ENCODE data around the gene KLHL12.
"Not testable (repeated sequence)": the region's sequence is repeated elsewhere in the genome, so short reads cannot be mapped to it uniquely, and the experiment has no call there.

KLHL12 gene

GRCh38 chr1:202957733-202958543 is 30.9 kb upstream of the KLHL12 start, which contains the start of gene ADIPOR1:
ADIPOR1 (minus strand) TSS chr1:202958312; CDS start chr1:202951070, 7,242 bp downstream.
- peak within 1 kb of the TSS; percentile 75 for H3K27ac Mint-ChIP-seq
- H3K4me1 Mint-ChIP-seq (ENCODE audit: low read depth) = peaks cover 41% of the 10 kb centered on the region
- peak within 1 kb of the TSS; percentile 87 for H3K4me3 Mint-ChIP-seq
- H3K9me3 Mint-ChIP-seq = no peaks in the 10 kb centered on the region
- no peaks in the 10 kb centered on the region for H3K27me3 Mint-ChIP-seq
- peaks cover 7% of the 10 kb centered on the region for H3K36me3 Mint-ChIP-seq (ENCODE audit: low read depth)

GRCh38 chr1:202956969-202957368 is 29.9 kb upstream of the KLHL12 start:
- Mint-ChIP-seq H3K4me1 (ENCODE audit: low read depth) (peaks cover 47% of the 10 kb centered on the region), H3K27me3 (no peaks in the 10 kb centered on the region), H3K27ac (peak overlapping the region; percentile 17), H3K36me3 (ENCODE audit: low read depth) (peaks cover 12% of the 10 kb centered on the region), H3K9me3 (no peaks in the 10 kb centered on the region), H3K4me3 (peak overlapping the region; percentile 87)

GRCh38 chr1:202954057-202954745 is 27.2 kb upstream of the KLHL12 start:
- H3K9me3 Mint-ChIP-seq = no peaks in the 10 kb centered on the region

DNA sequence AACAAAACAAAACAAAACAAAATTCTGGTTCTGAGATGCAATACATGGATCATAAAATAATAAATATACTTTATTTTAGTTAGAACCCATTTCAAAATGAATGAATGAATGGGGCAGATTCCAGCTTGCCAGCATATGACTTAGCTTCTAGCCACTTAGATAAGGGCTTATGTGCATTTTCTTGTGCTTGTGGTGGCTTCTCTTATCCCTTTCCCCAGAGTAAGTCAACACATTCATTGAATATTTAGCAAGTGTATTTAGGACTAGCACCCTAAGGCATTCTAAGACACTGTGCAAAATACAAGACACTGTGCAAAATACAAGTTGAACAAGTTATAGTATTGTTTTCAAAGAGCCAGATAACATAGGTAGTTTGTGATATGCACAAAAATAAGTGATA is 26.4 kb upstream of the KLHL12 start:
- H3K4me1 Mint-ChIP-seq (ENCODE audit: low read depth) = peaks cover 46% of the 10 kb centered on the region
- no peak overlapping the region for H3K4me3 Mint-ChIP-seq
- no peaks in the 10 kb centered on the region for H3K9me3 Mint-ChIP-seq
- H3K36me3 Mint-ChIP-seq (ENCODE audit: low read depth) = peaks cover 26% of the 10 kb centered on the region
- no peaks in the 10 kb centered on the region for H3K27me3 Mint-ChIP-seq
- no peak overlapping the region for H3K27ac Mint-ChIP-seq

More at GRCh38 chr1:202954057-202954745, 27.2 kb upstream of the KLHL12 start:
- Mint-ChIP-seq H3K36me3 (ENCODE audit: low read depth) (peaks cover 24% of the 10 kb centered on the region), H3K27ac (no peak overlapping the region), H3K4me1 (ENCODE audit: low read depth) (peaks cover 52% of the 10 kb centered on the region), H3K4me3 (no peak overlapping the region), H3K27me3 (no peaks in the 10 kb centered on the region)

DNA sequence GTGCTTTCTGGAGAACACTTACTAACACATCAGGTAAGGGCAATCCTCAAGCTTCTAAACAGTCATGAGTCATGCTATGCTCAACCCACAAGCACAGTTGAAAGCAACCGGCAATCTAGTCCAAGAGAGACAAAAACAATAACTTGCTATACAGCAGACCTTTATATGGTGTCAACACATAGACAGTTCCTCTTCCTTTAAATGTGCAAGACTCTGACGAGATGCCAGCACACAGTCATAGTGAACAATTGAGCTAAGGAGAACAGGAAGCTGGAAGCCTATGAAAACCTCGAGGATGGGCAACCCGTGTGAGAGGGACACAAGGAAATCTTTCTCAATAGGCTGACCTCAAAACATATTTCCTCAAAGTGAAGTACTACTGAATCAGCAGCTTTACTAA is 25.8 kb upstream of the KLHL12 start:
- Mint-ChIP-seq H3K36me3 (ENCODE audit: low read depth) (peaks cover 31% of the 10 kb centered on the region), H3K4me1 (ENCODE audit: low read depth) (peaks cover 45% of the 10 kb centered on the region), H3K27me3 (no peaks in the 10 kb centered on the region), H3K27ac (peak overlapping the region; percentile 49), H3K9me3 (no peaks in the 10 kb centered on the region), H3K4me3 (no peak overlapping the region)

- peaks cover 31% of the 10 kb centered on the region for H3K36me3 Mint-ChIP-seq (ENCODE audit: low read depth)
- H3K4me1 Mint-ChIP-seq (ENCODE audit: low read depth) = peaks cover 41% of the 10 kb centered on the region
- H3K27me3 Mint-ChIP-seq = no peaks in the 10 kb centered on the region
- no peak overlapping the region for H3K4me3 Mint-ChIP-seq
- no peaks in the 10 kb centered on the region for H3K9me3 Mint-ChIP-seq
- H3K27ac Mint-ChIP-seq = no peak overlapping the region
Measured at GRCh38 chr1:202952099-202952498, 25.1 kb upstream of the KLHL12 start.

DNA sequence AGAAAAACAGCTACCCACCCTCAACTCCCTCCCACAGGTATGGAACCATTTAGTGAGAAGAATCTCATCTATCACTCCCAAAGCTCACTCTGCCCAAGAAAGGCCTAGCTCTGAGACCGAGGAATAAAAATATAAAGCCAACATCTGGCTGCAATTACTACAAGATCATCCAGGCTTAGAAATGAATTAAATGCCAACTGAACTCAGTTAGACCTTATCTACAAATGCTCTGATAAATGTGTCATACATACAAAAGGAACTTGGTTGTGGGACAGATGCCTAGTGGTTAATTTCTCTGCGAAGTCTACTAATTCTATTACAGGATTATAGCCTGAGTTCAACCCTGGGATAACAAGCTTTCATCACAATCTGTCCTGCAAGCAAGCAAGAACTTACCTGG is 24.4 kb upstream of the KLHL12 start:
- peaks cover 34% of the 10 kb centered on the region for H3K4me1 Mint-ChIP-seq (ENCODE audit: low read depth)
- H3K27ac Mint-ChIP-seq = peak overlapping the region; percentile 9
- no peak overlapping the region for H3K4me3 Mint-ChIP-seq
- H3K27me3 Mint-ChIP-seq = no peaks in the 10 kb centered on the region
- no peaks in the 10 kb centered on the region for H3K9me3 Mint-ChIP-seq
- peaks cover 32% of the 10 kb centered on the region for H3K36me3 Mint-ChIP-seq (ENCODE audit: low read depth)

DNA sequence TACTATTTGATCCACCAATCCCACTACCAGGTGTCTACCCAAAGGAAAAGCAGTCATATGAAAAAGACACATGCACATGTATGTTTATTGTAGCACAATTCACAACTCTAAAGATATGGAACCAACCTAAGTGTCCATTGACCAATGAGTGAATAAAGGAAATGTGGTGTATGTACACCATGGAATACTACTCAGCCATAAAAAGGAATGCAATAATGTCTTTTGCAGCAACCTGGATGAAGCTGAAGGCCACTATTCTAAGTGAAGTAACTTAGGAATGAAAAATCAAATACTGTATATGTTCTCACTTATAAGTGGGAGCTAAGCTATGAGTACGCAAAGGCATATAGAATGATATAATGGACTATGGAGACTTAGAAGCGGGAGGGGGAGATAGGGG is 18.4 kb upstream of the KLHL12 start:
- Mint-ChIP-seq H3K4me1 (ENCODE audit: low read depth) (no peaks in the 10 kb centered on the region), H3K27me3 (no peaks in the 10 kb centered on the region), H3K27ac (no peak overlapping the region), H3K4me3 (no peak overlapping the region), H3K36me3 (ENCODE audit: low read depth) (peaks cover 68% of the 10 kb centered on the region), H3K9me3 (no peaks in the 10 kb centered on the region)

DNA sequence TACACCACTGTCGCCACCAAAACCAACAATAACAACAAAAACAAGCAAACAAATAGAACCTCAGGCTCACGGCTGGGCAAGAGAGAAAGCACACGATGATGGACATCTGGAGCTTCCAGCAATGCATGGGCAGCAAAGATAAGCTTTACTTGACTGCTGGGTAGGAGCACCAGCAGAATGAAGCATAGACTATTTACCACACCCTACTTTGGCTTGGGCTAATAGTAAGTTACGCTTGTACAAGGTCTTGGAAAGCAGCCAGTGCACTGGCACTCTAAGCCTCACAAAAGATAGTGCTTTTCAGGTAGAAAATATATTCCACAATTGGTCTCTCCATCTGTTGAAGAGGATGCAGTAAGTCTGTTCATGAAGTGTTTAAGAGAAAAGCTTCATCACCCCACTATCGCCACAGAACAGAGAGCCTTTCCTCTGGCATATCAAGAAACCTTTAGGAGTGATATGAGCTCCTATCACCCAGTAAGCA is 17.4 kb upstream of the KLHL12 start:
- Mint-ChIP-seq H3K4me3 (no peak overlapping the region), H3K9me3 (no peaks in the 10 kb centered on the region), H3K27ac (peak overlapping the region; percentile 61), H3K36me3 (ENCODE audit: low read depth) (peaks cover 61% of the 10 kb centered on the region), H3K27me3 (no peaks in the 10 kb centered on the region), H3K4me1 (ENCODE audit: low read depth) (no peaks in the 10 kb centered on the region)

DNA sequence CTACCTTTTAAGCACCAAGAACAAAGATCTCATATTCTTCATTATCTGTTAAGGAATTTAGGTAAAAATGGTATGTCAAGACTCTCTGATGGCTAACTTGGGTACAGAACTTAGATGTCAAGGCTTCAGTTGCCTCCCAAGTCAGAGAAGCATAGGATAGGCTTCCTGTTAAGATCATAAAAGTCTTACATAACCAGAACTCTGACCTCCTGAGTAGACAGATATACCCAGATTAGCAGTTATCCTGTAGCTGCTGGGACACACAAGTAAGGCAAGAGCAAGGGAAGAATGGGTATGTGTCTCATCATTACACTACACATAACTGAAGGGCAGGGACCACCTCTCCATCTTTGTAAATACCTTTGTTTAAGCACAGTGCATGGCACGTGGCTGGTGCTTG is 15.4 kb upstream of the KLHL12 start:
- no peak overlapping the region for H3K4me3 Mint-ChIP-seq
- H3K27ac Mint-ChIP-seq = no peak overlapping the region
- H3K9me3 Mint-ChIP-seq = no peaks in the 10 kb centered on the region
- no peaks in the 10 kb centered on the region for H3K4me1 Mint-ChIP-seq (ENCODE audit: low read depth)
- H3K36me3 Mint-ChIP-seq (ENCODE audit: low read depth) = peaks cover 55% of the 10 kb centered on the region
- H3K27me3 Mint-ChIP-seq = no peaks in the 10 kb centered on the region

GRCh38 chr1:202941372-202941771 is 14.3 kb upstream of the KLHL12 start:
- Mint-ChIP-seq H3K36me3 (ENCODE audit: low read depth) (peaks cover 52% of the 10 kb centered on the region), H3K4me1 (ENCODE audit: low read depth) (no peaks in the 10 kb centered on the region), H3K4me3 (no peak overlapping the region), H3K27ac (no peak overlapping the region), H3K9me3 (no peaks in the 10 kb centered on the region), H3K27me3 (no peaks in the 10 kb centered on the region)

DNA sequence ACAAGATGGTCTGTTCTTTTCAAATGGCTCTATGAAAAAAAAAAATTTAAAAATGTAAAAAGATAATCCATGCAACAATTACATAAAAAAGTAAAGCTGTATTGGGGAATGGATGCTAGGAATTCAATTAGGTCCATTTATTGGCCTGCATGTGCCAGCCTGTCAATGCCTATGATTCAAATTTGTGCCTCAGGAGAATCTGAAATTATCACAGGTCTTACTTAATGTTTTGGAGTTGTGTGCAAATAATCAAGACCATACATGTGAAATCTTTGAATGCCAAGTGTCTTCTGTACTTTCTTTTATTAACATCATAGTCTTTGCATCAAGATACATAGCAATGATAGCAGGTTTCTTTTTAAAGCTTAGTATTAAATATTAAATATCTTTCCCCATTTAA is 13.5 kb upstream of the KLHL12 start:
- Mint-ChIP-seq H3K36me3 (ENCODE audit: low read depth) (peaks cover 44% of the 10 kb centered on the region), H3K4me3 (no peak overlapping the region), H3K27me3 (no peaks in the 10 kb centered on the region), H3K9me3 (no peaks in the 10 kb centered on the region), H3K27ac (no peak overlapping the region), H3K4me1 (ENCODE audit: low read depth) (no peaks in the 10 kb centered on the region)

- H3K27me3 Mint-ChIP-seq = peaks cover 12% of the 10 kb centered on the region
- peaks cover 6% of the 10 kb centered on the region for H3K4me1 Mint-ChIP-seq (ENCODE audit: low read depth)
- H3K27ac Mint-ChIP-seq = no peak overlapping the region
- H3K4me3 Mint-ChIP-seq = no peak overlapping the region
- peaks cover 24% of the 10 kb centered on the region for H3K36me3 Mint-ChIP-seq (ENCODE audit: low read depth)
- no peaks in the 10 kb centered on the region for H3K9me3 Mint-ChIP-seq
Measured at GRCh38 chr1:202938287-202938925, 11.4 kb upstream of the KLHL12 start.

DNA sequence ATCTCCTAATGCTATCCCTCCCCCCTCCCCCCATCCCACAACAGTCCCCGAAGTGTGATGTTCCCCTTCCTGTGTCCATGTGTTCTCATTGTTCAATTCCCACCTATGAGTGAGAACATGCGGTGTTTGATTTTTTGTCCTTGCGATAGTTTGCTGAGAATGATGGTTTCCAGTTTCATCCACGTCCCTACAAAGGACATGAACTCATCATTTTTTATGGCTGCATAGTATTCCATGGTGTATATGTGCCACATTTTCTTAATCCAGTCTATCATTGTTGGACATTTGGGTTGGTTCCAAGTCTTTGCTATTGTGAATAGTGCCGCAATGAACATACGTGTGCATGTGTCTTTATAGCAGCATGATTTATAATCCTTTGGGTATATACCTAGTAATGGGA is 9.4 kb upstream of the KLHL12 start:
- not testable (repeated sequence) for H3K27ac Mint-ChIP-seq, H3K4me3 Mint-ChIP-seq
- H3K27me3 Mint-ChIP-seq = peaks cover 18% of the 10 kb centered on the region

GRCh38 chr1:202935844-202936243 is 8.8 kb upstream of the KLHL12 start:
- Mint-ChIP-seq H3K27ac (no peak overlapping the region), H3K36me3 (ENCODE audit: low read depth) (peaks cover 5% of the 10 kb centered on the region), H3K9me3 (no peaks in the 10 kb centered on the region), H3K4me1 (ENCODE audit: low read depth) (peaks cover 8% of the 10 kb centered on the region), H3K27me3 (peaks cover 18% of the 10 kb centered on the region), H3K4me3 (no peak overlapping the region)

More for the DNA sequence above, 9.4 kb upstream of the KLHL12 start:
- H3K4me1 Mint-ChIP-seq (ENCODE audit: low read depth); H3K9me3 Mint-ChIP-seq: not testable (repeated sequence)
- peaks cover 11% of the 10 kb centered on the region for H3K36me3 Mint-ChIP-seq (ENCODE audit: low read depth)

All from stimulated activated naive CD8-positive, alpha-beta T cell treated with anti-CD3 and anti-CD28 coated beads, Interleukin-15, Interleukin-2, amounts not matched to agents 100 ng/mL and 50 ng/mL, for 24 hours (primary cell).